ENCODE data around the gene SMCO1. TPM values are rescaled to one million over a fixed set of nuclear protein-coding genes. Genes with fewer than 3 reads are reported as not detected.

Gene SMCO1
- total RNA-seq, 1 experiment from 2014 or later, result not detected

- Mint-ChIP-seq H3K9me3 (ENCODE audit: unreplicated experiment) (peaks cover 8% of the 10 kb centered on the region), H3K4me1 (ENCODE audit: insufficient read depth, unreplicated experiment) (no peaks in the 10 kb centered on the region), H3K4me3 (ENCODE audit: unreplicated experiment) (no peak overlapping the region), H3K36me3 (ENCODE audit: insufficient read depth, unreplicated experiment) (no peaks in the 10 kb centered on the region), H3K27me3 (ENCODE audit: insufficient read depth, unreplicated experiment) (no peaks in the 10 kb centered on the region), H3K27ac (ENCODE audit: low read depth, unreplicated experiment) (no peak overlapping the region)
- no TSS peak for BruUV-seq (replicated peaks)
- TF ChIP-seq CTCF (IDR thresholded peaks at IDR 0.05; ENCODE audit: unreplicated experiment), result peak; percentile 65
- peak; percentile 82 for DNase-seq (ENCODE audit: unreplicated experiment)
- intact Hi-C loops (cut with micrococcal nuclease), result loop anchor here (1.0 to 5.0 kb wide), 4 partner anchors 266 to 662 kb away; no protein-coding TSS in a partner anchor
- ChIA-PET POLR2A (interaction anchor here (0.8 to 1.3 kb wide), 2 partner anchors 8 to 446 kb away, joined by 3 to 4 read pairs; no protein-coding TSS in a partner anchor), CTCF (interaction anchor here (0.6 to 3.7 kb wide), 12 partner anchors 11 to 270 kb away, joined by 3 to 19 read pairs (median 3); partner anchors contain the start of gene RNF168)
These were observed 4.0 kb upstream of the SMCO1 start for GRCh38 chr3:196518966-196519717.

- H3K27ac Mint-ChIP-seq (ENCODE audit: low read depth, unreplicated experiment), result no peak overlapping the region
- intact Hi-C loops (cut with micrococcal nuclease), result loop anchor here (2.0 to 5.0 kb wide), 3 partner anchors 311 to 661 kb away; no protein-coding TSS in a partner anchor
- BruUV-seq (replicated peaks), result no TSS peak
- peak; percentile 74 for DNase-seq (ENCODE audit: unreplicated experiment)
- POLR2A ChIA-PET, result interaction anchor here (2.9 kb wide), 1 partner anchor 14 kb away, joined by 10 read pairs; the partner anchor contains the start of gene RNF168
- H3K9me3 Mint-ChIP-seq (ENCODE audit: unreplicated experiment), result peaks cover 8% of the 10 kb centered on the region
- H3K4me1 Mint-ChIP-seq (ENCODE audit: insufficient read depth, unreplicated experiment), result no peaks in the 10 kb centered on the region
- no peak overlapping the region for H3K4me3 Mint-ChIP-seq (ENCODE audit: unreplicated experiment)
- CTCF ChIA-PET, result interaction anchor here (0.6 to 3.7 kb wide), 5 partner anchors 11 to 264 kb away, joined by 4 to 19 read pairs (median 5); no protein-coding TSS in a partner anchor
- H3K36me3 Mint-ChIP-seq (ENCODE audit: insufficient read depth, unreplicated experiment), result no peaks in the 10 kb centered on the region
- no peak for TF ChIP-seq CTCF (IDR thresholded peaks at IDR 0.05; ENCODE audit: unreplicated experiment)
- no peaks in the 10 kb centered on the region for H3K27me3 Mint-ChIP-seq (ENCODE audit: insufficient read depth, unreplicated experiment)
These were observed 2.8 kb upstream of the SMCO1 start for GRCh38 chr3:196517919-196518318.

- intact Hi-C loops (cut with micrococcal nuclease), result loop anchor here (5.0 kb wide), 2 partner anchors 310 to 660 kb away; no protein-coding TSS in a partner anchor
These were observed 2.1 kb upstream of the SMCO1 start for GRCh38 chr3:196517162-196517800.

More at GRCh38 chr3:196517162-196517800, 2.1 kb upstream of the SMCO1 start:
- Mint-ChIP-seq H3K27me3 (ENCODE audit: insufficient read depth, unreplicated experiment) (no peaks in the 10 kb centered on the region), H3K4me1 (ENCODE audit: insufficient read depth, unreplicated experiment) (no peaks in the 10 kb centered on the region), H3K36me3 (ENCODE audit: insufficient read depth, unreplicated experiment) (no peaks in the 10 kb centered on the region), H3K27ac (ENCODE audit: low read depth, unreplicated experiment) (no peak overlapping the region), H3K4me3 (ENCODE audit: unreplicated experiment) (no peak overlapping the region), H3K9me3 (ENCODE audit: unreplicated experiment) (peaks cover 8% of the 10 kb centered on the region)
- no TSS peak for BruUV-seq (replicated peaks)
- ChIA-PET CTCF (interaction anchor here (0.6 to 3.7 kb wide), 4 partner anchors 168 to 264 kb away, joined by 4 to 19 read pairs (median 4); no protein-coding TSS in a partner anchor), POLR2A (interaction anchor here (2.9 kb wide), 1 partner anchor 13 kb away, joined by 10 read pairs; the partner anchor contains the start of gene RNF168)
- TF ChIP-seq CTCF (IDR thresholded peaks at IDR 0.05; ENCODE audit: unreplicated experiment), result no peak
- DNase-seq (ENCODE audit: unreplicated experiment), result no peak

Data from MCF 10A (cell line).